ENCODE measurements around the gene PPM1H.

PPM1H gene

GRCh38 chr12:62861586-62861985, 73.4 kb downstream of the PPM1H start:
- Mint-ChIP-seq H3K27ac (no peak overlapping the region), H3K4me3 (no peak overlapping the region)

DNA sequence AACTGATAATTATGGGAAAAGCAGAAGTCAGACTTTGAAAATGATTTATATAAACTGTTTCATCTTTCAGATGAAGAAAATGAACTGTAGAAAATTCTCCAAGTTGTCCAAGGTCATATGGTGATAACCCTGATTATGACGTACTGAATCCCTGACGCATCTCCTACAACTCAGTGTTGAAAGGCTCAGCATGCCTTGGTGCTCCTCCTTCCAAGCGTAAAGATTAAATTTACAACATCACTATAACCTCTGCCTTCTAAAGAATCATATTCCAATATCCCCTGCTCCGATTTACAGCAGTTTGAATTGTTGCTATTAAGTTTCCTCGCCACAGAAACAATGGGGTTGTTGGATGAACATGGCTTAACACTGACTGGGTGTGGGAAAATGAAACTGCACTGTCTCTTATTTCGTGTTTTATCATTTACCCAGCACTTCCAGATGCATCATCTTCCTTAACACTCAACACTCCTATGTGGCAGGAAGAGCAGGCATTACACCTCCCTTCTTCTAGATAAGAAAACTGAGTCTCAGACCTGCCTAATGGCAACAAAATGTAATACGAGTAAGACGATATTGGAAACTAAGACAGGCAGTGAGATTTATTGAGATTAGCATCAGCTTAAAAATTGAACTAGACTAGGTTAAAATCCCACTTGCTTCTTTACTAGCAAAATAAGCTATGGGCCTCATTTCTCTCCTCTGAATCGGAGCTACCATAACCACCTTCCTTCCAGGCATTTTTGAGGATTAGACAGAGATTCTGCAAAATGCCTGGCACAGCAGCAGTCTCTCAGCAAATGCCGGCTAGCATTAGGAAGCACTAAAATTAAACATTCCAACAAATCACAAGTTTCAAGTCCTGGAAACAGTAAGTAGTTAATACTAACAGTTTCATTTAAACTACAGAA, 74.2 kb downstream of the PPM1H start:
- Mint-ChIP-seq H3K4me3 (no peak overlapping the region), H3K36me3 (no peaks in the 10 kb centered on the region), H3K27ac (no peak overlapping the region), H3K27me3 (peaks cover 9% of the 10 kb centered on the region), H3K9me3 (no peaks in the 10 kb centered on the region), H3K4me1 (no peaks in the 10 kb centered on the region)
- CTCF ChIA-PET: no interaction called here
- no peak for DNase-seq

More at GRCh38 chr12:62861586-62861985, 73.4 kb downstream of the PPM1H start:
- no peaks in the 10 kb centered on the region for H3K36me3 Mint-ChIP-seq
- DNase-seq: no peak
- H3K27me3 Mint-ChIP-seq: peaks cover 9% of the 10 kb centered on the region
- no peaks in the 10 kb centered on the region for H3K4me1 Mint-ChIP-seq
- CTCF ChIA-PET: no interaction called here
- H3K9me3 Mint-ChIP-seq: no peaks in the 10 kb centered on the region

DNA sequence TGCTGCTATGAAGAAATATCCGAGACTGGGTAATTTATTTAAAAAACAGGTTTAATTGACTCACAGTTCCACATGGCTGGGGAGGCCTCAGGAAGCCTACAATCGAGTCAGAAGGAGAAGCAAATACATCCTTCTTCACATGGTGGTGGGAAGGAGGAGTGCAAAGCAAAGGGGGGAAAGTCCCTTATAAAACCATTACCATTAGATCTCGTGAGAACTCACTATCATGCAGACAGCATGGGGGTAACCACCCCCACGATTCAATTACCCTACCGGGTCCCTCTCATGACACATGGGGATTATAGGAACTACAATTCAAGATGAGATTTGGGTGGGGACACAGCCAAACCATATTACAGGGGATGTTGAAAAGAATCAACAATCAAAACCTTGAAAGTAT, 74.9 kb downstream of the PPM1H start:
- CTCF ChIA-PET: interaction anchor here (1.9 kb wide), 1 partner anchor 47 kb away, joined by 6 read pairs; no protein-coding TSS in a partner anchor
- Mint-ChIP-seq H3K36me3 (no peaks in the 10 kb centered on the region), H3K9me3 (no peaks in the 10 kb centered on the region), H3K27me3 (peaks cover 4% of the 10 kb centered on the region), H3K27ac (no peak overlapping the region), H3K4me3 (no peak overlapping the region), H3K4me1 (no peaks in the 10 kb centered on the region)
- DNase-seq: no peak

DNA sequence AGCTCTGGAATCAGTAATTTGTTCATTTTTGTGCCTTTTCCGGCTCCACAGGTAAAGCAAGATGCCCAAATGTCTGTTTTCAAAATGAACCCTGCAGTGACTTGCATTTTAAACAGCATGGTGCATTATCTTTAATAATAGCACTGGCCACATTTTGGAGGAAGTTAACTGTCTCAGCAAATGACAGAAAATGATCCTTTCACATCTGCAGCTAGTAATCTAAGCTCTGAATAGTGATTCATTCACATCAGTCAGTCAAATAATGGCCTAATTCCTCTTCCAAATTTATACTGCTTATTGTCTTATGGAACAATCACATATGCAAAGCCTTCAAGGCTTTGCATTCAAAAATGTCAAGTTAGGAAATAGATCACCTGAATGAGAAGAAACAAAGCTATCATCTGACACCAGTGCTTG, 75.6 kb downstream of the PPM1H start:
- no peak for DNase-seq
- CTCF ChIA-PET: interaction anchor here (1.9 kb wide), 1 partner anchor 47 kb away, joined by 6 read pairs; no protein-coding TSS in a partner anchor
- Mint-ChIP-seq H3K27me3 (peaks cover 4% of the 10 kb centered on the region), H3K36me3 (no peaks in the 10 kb centered on the region), H3K9me3 (no peaks in the 10 kb centered on the region), H3K27ac (no peak overlapping the region), H3K4me1 (no peaks in the 10 kb centered on the region), H3K4me3 (no peak overlapping the region)

GRCh38 chr12:62856454-62856853, 78.5 kb downstream of the PPM1H start:
- DNase-seq: no peak
- Mint-ChIP-seq H3K27ac (no peak overlapping the region), H3K9me3 (no peaks in the 10 kb centered on the region), H3K4me1 (no peaks in the 10 kb centered on the region), H3K27me3 (no peaks in the 10 kb centered on the region), H3K36me3 (no peaks in the 10 kb centered on the region), H3K4me3 (no peak overlapping the region)
- CTCF ChIA-PET: no interaction called here

- no peak overlapping the region for H3K27ac Mint-ChIP-seq
- no peaks in the 10 kb centered on the region for H3K4me1 Mint-ChIP-seq
- H3K4me3 Mint-ChIP-seq: no peak overlapping the region
- H3K9me3 Mint-ChIP-seq: no peaks in the 10 kb centered on the region
- H3K36me3 Mint-ChIP-seq: no peaks in the 10 kb centered on the region
- CTCF ChIA-PET: no interaction called here
- no peak for DNase-seq
- no peaks in the 10 kb centered on the region for H3K27me3 Mint-ChIP-seq
Measured at GRCh38 chr12:62854024-62854423, 80.9 kb downstream of the PPM1H start.

GRCh38 chr12:62849398-62849797, 85.6 kb downstream of the PPM1H start:
- H3K27me3 Mint-ChIP-seq: no peaks in the 10 kb centered on the region
- H3K9me3 Mint-ChIP-seq: no peaks in the 10 kb centered on the region
- H3K36me3 Mint-ChIP-seq: no peaks in the 10 kb centered on the region
- H3K4me1 Mint-ChIP-seq: no peaks in the 10 kb centered on the region
- H3K27ac Mint-ChIP-seq: no peak overlapping the region
- CTCF ChIA-PET: no interaction called here
- H3K4me3 Mint-ChIP-seq: no peak overlapping the region
- DNase-seq: no peak

- no peaks in the 10 kb centered on the region for H3K27me3 Mint-ChIP-seq
- CTCF ChIA-PET: no interaction called here
- H3K9me3 Mint-ChIP-seq: no peaks in the 10 kb centered on the region
- no peak for DNase-seq
- no peak overlapping the region for H3K4me3 Mint-ChIP-seq
- no peak overlapping the region for H3K27ac Mint-ChIP-seq
- no peaks in the 10 kb centered on the region for H3K36me3 Mint-ChIP-seq
- H3K4me1 Mint-ChIP-seq: no peaks in the 10 kb centered on the region
Measured at GRCh38 chr12:62848418-62848817, 86.5 kb downstream of the PPM1H start.

GRCh38 chr12:62847709-62848108, 87.2 kb downstream of the PPM1H start:
- H3K9me3 Mint-ChIP-seq: no peaks in the 10 kb centered on the region
- H3K4me1 Mint-ChIP-seq: no peaks in the 10 kb centered on the region
- H3K4me3 Mint-ChIP-seq: no peak overlapping the region
- DNase-seq: no peak
- CTCF ChIA-PET: no interaction called here
- H3K27me3 Mint-ChIP-seq: no peaks in the 10 kb centered on the region
- no peak overlapping the region for H3K27ac Mint-ChIP-seq
- H3K36me3 Mint-ChIP-seq: no peaks in the 10 kb centered on the region

DNA sequence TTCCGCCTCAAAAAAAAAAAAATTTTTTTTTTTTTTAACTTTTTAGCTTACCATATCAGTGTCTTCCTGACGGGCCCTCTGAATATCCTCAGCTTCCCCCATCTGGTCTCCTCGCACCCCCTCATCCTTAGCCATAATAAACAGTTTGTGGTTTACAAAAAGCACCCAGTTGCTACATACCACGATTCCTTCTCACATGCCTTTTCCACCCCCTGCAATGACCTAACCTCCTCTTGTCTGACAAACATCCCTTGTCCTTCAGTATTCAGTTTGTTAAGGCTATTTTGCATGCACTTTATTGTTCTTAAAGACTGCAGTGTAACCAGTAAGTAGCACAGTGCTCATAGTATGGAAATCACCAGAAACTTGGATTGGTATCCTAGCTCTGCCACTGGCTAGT, 88.5 kb downstream of the PPM1H start:
- Mint-ChIP-seq H3K27ac (no peak overlapping the region), H3K4me1 (no peaks in the 10 kb centered on the region), H3K9me3 (no peaks in the 10 kb centered on the region), H3K27me3 (no peaks in the 10 kb centered on the region), H3K36me3 (no peaks in the 10 kb centered on the region), H3K4me3 (no peak overlapping the region)
- DNase-seq: no peak
- CTCF ChIA-PET: no interaction called here

DNA sequence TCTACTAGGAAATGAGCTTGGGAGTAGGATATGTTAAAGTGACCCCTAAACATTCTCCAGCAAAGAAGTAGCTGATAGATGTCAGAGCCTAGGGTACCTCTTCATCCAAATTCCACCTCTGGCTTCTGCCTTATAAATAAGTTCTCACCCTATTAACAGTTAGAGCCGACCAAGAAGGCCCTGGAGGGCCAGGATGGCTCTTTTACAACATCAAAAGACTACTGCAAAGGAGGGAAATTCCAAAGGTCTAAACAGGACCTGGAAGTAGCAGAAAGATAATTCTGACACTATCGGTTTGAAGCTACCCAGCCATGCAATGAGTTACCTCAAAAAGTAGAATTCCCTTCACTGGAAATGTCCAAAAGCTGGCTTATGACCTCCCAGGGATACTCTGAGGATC, 90.0 kb downstream of the PPM1H start:
- peaks cover 10% of the 10 kb centered on the region for H3K27me3 Mint-ChIP-seq
- H3K36me3 Mint-ChIP-seq: no peaks in the 10 kb centered on the region
- CTCF ChIA-PET: interaction anchor here (0.6 kb wide), 1 partner anchor 148 kb away, joined by 3 read pairs; no protein-coding TSS in a partner anchor
- H3K4me1 Mint-ChIP-seq: no peaks in the 10 kb centered on the region
- H3K9me3 Mint-ChIP-seq: no peaks in the 10 kb centered on the region
- H3K27ac Mint-ChIP-seq: no peak overlapping the region
- no peak for DNase-seq
- no peak overlapping the region for H3K4me3 Mint-ChIP-seq

DNA sequence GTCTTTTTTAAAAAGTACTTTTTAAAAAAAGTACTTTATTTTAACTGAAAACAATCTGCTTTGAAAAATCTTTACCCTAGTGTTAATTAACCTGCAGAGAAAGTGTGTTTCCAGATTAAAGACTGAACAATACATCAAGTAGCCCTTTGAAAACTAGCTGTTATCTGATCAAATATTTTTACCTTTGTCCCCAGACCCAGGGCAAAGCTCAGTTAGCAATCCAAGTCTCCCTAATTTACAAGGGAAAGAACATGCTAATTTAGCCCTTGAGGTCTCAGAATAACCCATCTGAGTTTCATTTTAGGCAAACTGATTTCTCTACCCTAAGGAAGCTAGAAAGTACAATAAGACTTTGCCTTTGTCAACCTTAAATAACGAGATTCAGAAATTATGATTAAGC, 91.2 kb downstream of the PPM1H start:
- no peaks in the 10 kb centered on the region for H3K9me3 Mint-ChIP-seq
- peaks cover 11% of the 10 kb centered on the region for H3K27me3 Mint-ChIP-seq
- DNase-seq: no peak
- CTCF ChIA-PET: no interaction called here
- H3K4me3 Mint-ChIP-seq: no peak overlapping the region
- H3K36me3 Mint-ChIP-seq: no peaks in the 10 kb centered on the region
- H3K4me1 Mint-ChIP-seq: no peaks in the 10 kb centered on the region
- H3K27ac Mint-ChIP-seq: no peak overlapping the region

- Mint-ChIP-seq H3K9me3 (no peaks in the 10 kb centered on the region), H3K36me3 (no peaks in the 10 kb centered on the region), H3K27ac (no peak overlapping the region), H3K4me1 (no peaks in the 10 kb centered on the region), H3K4me3 (no peak overlapping the region), H3K27me3 (peaks cover 11% of the 10 kb centered on the region)
- no peak for DNase-seq
- CTCF ChIA-PET: no interaction called here
Measured at GRCh38 chr12:62841846-62842245, 93.1 kb downstream of the PPM1H start.

DNA sequence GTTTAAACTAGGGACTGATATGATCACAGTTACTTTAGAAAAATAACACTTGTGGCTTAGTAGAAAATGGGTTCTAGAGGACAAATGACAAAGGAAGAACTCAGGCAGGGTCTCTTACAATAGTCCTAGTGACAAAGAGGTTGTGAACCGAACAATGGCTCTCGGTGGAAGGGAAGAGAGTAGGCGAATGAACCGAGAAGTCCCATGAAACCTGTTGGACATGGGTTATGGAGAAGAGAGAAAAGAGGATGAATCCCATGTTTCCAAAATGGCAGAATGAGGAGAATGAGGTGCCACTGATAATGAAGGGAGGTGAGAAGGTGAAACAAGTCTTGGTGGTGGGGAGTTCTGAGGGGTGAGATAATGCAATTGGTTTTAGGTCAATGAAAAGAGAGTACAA, 94.1 kb downstream of the PPM1H start:
- peaks cover 11% of the 10 kb centered on the region for H3K27me3 Mint-ChIP-seq
- no peaks in the 10 kb centered on the region for H3K36me3 Mint-ChIP-seq
- no peaks in the 10 kb centered on the region for H3K9me3 Mint-ChIP-seq
- H3K27ac Mint-ChIP-seq: no peak overlapping the region
- DNase-seq: no peak
- CTCF ChIA-PET: no interaction called here
- H3K4me3 Mint-ChIP-seq: no peak overlapping the region
- H3K4me1 Mint-ChIP-seq: no peaks in the 10 kb centered on the region

DNA sequence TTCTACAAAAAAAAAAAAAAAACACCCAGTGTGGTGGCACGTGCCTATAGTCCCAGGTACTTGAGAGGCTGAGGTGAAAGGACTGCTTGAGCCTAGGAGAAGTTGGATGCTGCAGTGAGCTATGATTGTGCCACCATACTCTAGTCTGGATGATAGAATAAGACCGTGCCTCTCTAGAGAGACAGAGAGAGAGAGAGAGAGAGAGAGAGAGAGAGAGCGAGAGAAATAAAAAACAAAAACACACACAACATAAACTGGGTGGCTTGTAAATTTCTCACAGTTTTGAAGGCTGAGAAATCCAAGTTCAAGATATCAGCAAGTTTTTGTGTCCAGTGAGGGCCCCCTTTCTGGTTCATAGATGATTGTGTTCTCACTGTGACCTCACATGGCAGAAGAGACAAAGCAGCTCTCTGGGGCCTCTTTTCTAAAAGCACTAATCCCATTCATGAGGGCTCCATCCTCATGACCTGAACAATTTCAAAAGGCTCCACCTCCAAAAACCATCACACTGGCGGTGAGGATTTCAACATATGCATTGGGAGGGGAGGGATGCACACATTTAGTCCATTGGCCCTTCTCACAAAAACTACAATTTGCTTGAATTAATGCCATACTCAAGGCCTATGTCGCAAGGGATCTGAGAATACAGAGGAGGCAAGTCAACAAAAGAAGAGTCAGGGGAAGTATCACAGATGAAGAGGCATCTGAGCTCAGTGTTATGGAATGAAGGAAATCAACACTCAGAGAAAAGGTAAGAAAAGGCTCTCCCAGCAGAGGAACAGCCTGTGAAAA, 94.9 kb downstream of the PPM1H start:
- H3K4me3 Mint-ChIP-seq: no peak overlapping the region
- H3K4me1 Mint-ChIP-seq: no peaks in the 10 kb centered on the region
- no peak overlapping the region for H3K27ac Mint-ChIP-seq
- no peaks in the 10 kb centered on the region for H3K36me3 Mint-ChIP-seq
- CTCF ChIA-PET: no interaction called here
- DNase-seq: no peak
- H3K9me3 Mint-ChIP-seq: no peaks in the 10 kb centered on the region
- H3K27me3 Mint-ChIP-seq: peaks cover 11% of the 10 kb centered on the region

Measured in activated naive CD4-positive, alpha-beta T cell treated with anti-CD3 and anti-CD28 coated beads, Interleukin-2, amount 10 ng/mL, durations not matched to agents 7 days and 5 days (primary cell).